GDM1 (cell line): Measurements from ENCODE around the gene ZNF462.

Experiments used
- DNase-seq: peaks from one replicate; lab custom pipeline; 2025; lab: John Stamatoyannopoulos, UW

Gene ZNF462

GRCh38 chr9:106864373-106865143, 1.6 kb downstream of the ZNF462 start:
- DNase-seq = no peak

GRCh38 chr9:106866243-106866642, 3.3 kb downstream of the ZNF462 start:
- no peak for DNase-seq

GRCh38 chr9:106867286-106867685, 4.3 kb downstream of the ZNF462 start:
- DNase-seq = no peak

GRCh38 chr9:106868087-106868486, 5.1 kb downstream of the ZNF462 start:
- DNase-seq = no peak

GRCh38 chr9:106868565-106868964, 5.6 kb downstream of the ZNF462 start:
- no peak for DNase-seq

GRCh38 chr9:106869028-106869427, 6.1 kb downstream of the ZNF462 start:
- no peak for DNase-seq

GRCh38 chr9:106869458-106869857, 6.5 kb downstream of the ZNF462 start:
- no peak for DNase-seq

GRCh38 chr9:106872641-106873040, 9.7 kb downstream of the ZNF462 start:
- DNase-seq = no peak

- no peak for DNase-seq
Measured at GRCh38 chr9:106874031-106874430, 11.1 kb downstream of the ZNF462 start.

GRCh38 chr9:106874652-106875051, 11.7 kb downstream of the ZNF462 start:
- DNase-seq = no peak

- DNase-seq = no peak
Measured at GRCh38 chr9:106875529-106875928, 12.6 kb downstream of the ZNF462 start.

- DNase-seq = no peak
Measured at GRCh38 chr9:106877345-106877744, 14.4 kb downstream of the ZNF462 start.

- DNase-seq = no peak
Measured at GRCh38 chr9:106878081-106878837, 15.3 kb downstream of the ZNF462 start.

- DNase-seq = no peak
Measured at GRCh38 chr9:106878934-106879333, 16.0 kb downstream of the ZNF462 start.

GRCh38 chr9:106879439-106879882, 16.5 kb downstream of the ZNF462 start:
- no peak for DNase-seq

- DNase-seq = no peak
Measured at GRCh38 chr9:106880081-106880480, 17.1 kb downstream of the ZNF462 start.

- no peak for DNase-seq
Measured at GRCh38 chr9:106880863-106881262, 17.9 kb downstream of the ZNF462 start.

GRCh38 chr9:106883030-106883429, 20.1 kb downstream of the ZNF462 start:
- DNase-seq = no peak

GRCh38 chr9:106883626-106884190, 20.7 kb downstream of the ZNF462 start:
- no peak for DNase-seq

- DNase-seq = no peak
Measured at GRCh38 chr9:106885451-106885850, 22.5 kb downstream of the ZNF462 start.

- DNase-seq = no peak
Measured at GRCh38 chr9:106886111-106887046, 23.4 kb downstream of the ZNF462 start.

- DNase-seq = no peak
Measured at GRCh38 chr9:106887066-106887465, 24.1 kb downstream of the ZNF462 start.
